NT2/D1 (cell line): Measurements from ENCODE around the gene SORCS1.

Experiments used
- SUZ12 ChIP-seq: IDR thresholded peaks from 2 replicates; pipeline ENCODE4 v1.6.1; 2011; ENCODE audit not compliant: insufficient read length, insufficient read depth; ENCODE audit errors: extremely low read depth
- YY1 ChIP-seq: IDR thresholded peaks from 2 replicates; pipeline ENCODE4 v1.6.1; 2011; ENCODE audit not compliant: insufficient read length, insufficient read depth
- ZNF274 ChIP-seq: IDR thresholded peaks from 2 replicates; pipeline ENCODE4 v1.6.1; 2011; ENCODE audit warnings: mild to moderate bottlenecking, low read depth, low read length

DNA sequence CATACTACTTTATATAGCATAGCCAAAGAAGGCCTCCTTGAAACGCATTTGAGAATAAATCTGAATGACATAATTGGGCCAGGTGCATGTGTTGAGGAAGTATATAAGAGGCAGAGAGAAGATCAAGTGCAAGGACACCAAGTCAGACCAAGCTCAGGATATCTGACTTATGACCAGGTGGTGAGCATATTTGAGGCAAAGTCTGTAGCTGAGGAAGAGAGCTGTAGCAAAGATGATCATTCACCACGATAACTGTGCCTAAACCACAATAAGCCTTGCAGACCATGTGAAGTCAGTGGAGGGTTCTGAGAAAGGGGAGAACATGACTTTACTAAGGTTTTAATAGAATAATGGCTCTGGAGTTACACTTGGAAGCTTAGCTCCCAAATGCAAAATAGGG, 292.3 kb downstream of the SORCS1 start:
- TF ChIP-seq YY1 (no peak), ZNF274 (no peak), SUZ12 (no peak)
